ENCODE data around the gene ADAMTS12.

The ADAMTS12 gene

DNA sequence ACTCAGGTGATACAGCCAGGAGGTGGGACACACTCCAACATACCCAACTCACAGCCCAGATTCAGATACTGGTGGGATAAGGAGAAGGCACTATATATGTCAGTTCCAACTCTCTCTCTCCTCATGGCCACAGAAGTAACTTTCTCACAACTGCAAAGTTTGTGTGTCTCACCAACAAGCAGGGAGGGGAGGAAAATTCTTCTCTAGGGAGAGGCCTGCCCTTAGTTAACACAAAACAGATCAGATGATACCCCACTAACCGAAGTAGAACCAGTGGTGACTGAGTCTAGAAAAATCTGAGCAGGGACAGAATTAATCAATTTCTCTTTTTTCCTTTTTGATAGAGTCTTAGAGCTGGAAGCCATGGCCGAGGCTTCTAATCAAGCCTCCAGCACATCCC lies 133.1 kb downstream of the ADAMTS12 start:
- H3K36me3 Mint-ChIP-seq (ENCODE audit: low read depth) = no peaks in the 10 kb centered on the region
- H3K4me3 Mint-ChIP-seq = no peak overlapping the region
- no peak for DNase-seq
- H3K9me3 Mint-ChIP-seq = no peaks in the 10 kb centered on the region
- TF ChIP-seq, protein P1, sequence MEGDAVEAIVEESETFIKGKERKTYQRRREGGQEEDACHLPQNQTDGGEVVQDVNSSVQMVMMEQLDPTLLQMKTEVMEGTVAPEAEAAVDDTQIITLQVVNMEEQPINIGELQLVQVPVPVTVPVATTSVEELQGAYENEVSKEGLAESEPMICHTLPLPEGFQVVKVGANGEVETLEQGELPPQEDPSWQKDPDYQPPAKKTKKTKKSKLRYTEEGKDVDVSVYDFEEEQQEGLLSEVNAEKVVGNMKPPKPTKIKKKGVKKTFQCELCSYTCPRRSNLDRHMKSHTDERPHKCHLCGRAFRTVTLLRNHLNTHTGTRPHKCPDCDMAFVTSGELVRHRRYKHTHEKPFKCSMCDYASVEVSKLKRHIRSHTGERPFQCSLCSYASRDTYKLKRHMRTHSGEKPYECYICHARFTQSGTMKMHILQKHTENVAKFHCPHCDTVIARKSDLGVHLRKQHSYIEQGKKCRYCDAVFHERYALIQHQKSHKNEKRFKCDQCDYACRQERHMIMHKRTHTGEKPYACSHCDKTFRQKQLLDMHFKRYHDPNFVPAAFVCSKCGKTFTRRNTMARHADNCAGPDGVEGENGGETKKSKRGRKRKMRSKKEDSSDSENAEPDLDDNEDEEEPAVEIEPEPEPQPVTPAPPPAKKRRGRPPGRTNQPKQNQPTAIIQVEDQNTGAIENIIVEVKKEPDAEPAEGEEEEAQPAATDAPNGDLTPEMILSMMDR (IDR thresholded peaks at IDR 0.05) = no peak
- peaks cover 48% of the 10 kb centered on the region for H3K4me1 Mint-ChIP-seq
- H3K27me3 Mint-ChIP-seq (ENCODE audit: low read depth, poor library complexity) = peaks cover 16% of the 10 kb centered on the region
- H3K27ac Mint-ChIP-seq = no peak overlapping the region

DNA sequence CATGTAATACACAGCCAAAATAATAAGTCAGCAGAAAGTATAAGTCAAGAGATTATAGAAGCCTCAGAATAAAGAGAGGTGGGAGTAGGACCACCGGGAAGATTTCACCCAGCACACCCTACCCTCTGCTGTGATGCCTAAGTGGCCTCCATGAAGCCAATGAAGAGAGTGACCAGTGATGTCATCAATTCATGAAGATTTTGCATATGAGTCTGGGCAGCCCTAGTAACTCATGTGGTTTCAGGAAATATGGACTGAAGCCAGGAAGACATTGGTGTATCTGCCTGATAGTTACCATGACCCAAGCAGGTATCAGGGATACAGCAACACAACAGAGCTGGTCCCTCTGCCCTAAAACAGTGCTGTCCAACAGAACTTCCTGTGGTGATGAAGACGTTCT lies 135.3 kb downstream of the ADAMTS12 start:
- no peaks in the 10 kb centered on the region for H3K9me3 Mint-ChIP-seq
- peaks cover 19% of the 10 kb centered on the region for H3K27me3 Mint-ChIP-seq (ENCODE audit: low read depth, poor library complexity)
- H3K36me3 Mint-ChIP-seq (ENCODE audit: low read depth) = no peaks in the 10 kb centered on the region
- no peak overlapping the region for H3K4me3 Mint-ChIP-seq
- peaks cover 32% of the 10 kb centered on the region for H3K4me1 Mint-ChIP-seq
- H3K27ac Mint-ChIP-seq = no peak overlapping the region
- TF ChIP-seq, protein P1 (IDR thresholded peaks at IDR 0.05) = no peak
- no peak for DNase-seq

DNA sequence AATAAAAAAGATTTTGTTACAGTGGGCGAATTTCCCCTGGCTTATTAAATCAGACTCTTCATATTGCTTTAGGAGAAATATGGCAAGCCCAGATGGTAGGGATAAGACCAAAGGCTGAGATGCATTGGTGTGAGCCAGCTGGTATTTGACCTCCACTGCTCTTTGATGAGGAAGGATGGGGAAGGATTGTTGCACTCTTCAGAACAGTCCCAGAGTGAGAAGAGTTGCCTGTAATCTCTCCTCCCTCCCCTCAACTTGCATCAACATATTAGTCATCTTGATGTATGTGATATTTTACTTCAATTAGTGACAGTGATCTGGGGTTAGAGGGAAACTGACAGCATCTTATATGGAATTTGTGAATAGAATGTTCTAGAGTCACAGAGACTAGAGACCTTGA lies 136.6 kb downstream of the ADAMTS12 start:
- no peak for DNase-seq
- no peak overlapping the region for H3K4me3 Mint-ChIP-seq
- H3K9me3 Mint-ChIP-seq = no peaks in the 10 kb centered on the region
- H3K27me3 Mint-ChIP-seq (ENCODE audit: low read depth, poor library complexity) = peaks cover 19% of the 10 kb centered on the region
- H3K4me1 Mint-ChIP-seq = peaks cover 19% of the 10 kb centered on the region
- no peak overlapping the region for H3K27ac Mint-ChIP-seq
- TF ChIP-seq, protein P1 (IDR thresholded peaks at IDR 0.05) = no peak
- no peaks in the 10 kb centered on the region for H3K36me3 Mint-ChIP-seq (ENCODE audit: low read depth)

DNA sequence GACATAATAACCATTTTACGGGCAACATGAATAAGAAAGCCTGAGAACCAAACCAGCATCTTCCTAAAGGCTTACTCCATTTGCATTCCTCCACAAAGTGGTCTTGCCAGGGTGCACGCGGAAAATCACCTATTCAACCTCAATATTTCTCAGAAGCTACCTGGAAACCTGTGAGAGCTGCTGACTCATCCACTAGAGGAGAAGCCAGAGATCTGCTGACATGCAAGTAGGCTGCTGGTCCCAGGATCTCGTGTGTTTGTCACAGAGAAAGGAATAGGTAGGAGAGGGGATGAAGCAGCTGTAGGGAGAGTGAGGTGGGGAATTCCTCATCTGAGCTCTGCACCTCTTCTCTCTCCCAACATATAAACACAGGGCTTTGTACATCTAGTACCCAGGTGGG lies 138.1 kb downstream of the ADAMTS12 start:
- H3K9me3 Mint-ChIP-seq = no peaks in the 10 kb centered on the region
- H3K4me1 Mint-ChIP-seq = peaks cover 6% of the 10 kb centered on the region
- peaks cover 14% of the 10 kb centered on the region for H3K27me3 Mint-ChIP-seq (ENCODE audit: low read depth, poor library complexity)
- no peaks in the 10 kb centered on the region for H3K36me3 Mint-ChIP-seq (ENCODE audit: low read depth)
- DNase-seq = no peak
- H3K27ac Mint-ChIP-seq = no peak overlapping the region
- H3K4me3 Mint-ChIP-seq = no peak overlapping the region
- TF ChIP-seq, protein P1 (IDR thresholded peaks at IDR 0.05) = no peak

DNA sequence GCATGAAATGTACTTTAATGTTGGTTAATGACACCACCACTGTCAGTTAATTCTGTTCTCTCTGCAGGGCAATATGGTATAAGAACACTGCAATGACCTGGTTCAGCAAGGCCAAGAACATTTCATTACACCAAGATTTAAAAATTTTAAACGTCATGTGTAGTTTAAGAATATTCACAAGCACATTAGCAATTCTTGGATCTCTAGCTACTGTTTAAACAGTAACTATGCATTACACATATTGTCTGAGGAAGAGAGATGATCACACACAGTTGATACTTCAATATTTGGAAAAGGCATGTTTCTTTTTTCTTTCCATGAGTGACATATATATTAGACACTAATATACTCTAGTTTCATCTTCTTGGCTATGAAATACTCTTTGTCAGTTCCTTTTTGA lies 143.0 kb downstream of the ADAMTS12 start:
- H3K4me1 Mint-ChIP-seq = no peaks in the 10 kb centered on the region
- no peak overlapping the region for H3K4me3 Mint-ChIP-seq
- no peaks in the 10 kb centered on the region for H3K36me3 Mint-ChIP-seq (ENCODE audit: low read depth)
- H3K27me3 Mint-ChIP-seq (ENCODE audit: low read depth, poor library complexity) = peaks cover 4% of the 10 kb centered on the region
- H3K27ac Mint-ChIP-seq = no peak overlapping the region
- TF ChIP-seq, protein P1 (IDR thresholded peaks at IDR 0.05) = no peak
- no peak for DNase-seq
- H3K9me3 Mint-ChIP-seq = no peaks in the 10 kb centered on the region

DNA sequence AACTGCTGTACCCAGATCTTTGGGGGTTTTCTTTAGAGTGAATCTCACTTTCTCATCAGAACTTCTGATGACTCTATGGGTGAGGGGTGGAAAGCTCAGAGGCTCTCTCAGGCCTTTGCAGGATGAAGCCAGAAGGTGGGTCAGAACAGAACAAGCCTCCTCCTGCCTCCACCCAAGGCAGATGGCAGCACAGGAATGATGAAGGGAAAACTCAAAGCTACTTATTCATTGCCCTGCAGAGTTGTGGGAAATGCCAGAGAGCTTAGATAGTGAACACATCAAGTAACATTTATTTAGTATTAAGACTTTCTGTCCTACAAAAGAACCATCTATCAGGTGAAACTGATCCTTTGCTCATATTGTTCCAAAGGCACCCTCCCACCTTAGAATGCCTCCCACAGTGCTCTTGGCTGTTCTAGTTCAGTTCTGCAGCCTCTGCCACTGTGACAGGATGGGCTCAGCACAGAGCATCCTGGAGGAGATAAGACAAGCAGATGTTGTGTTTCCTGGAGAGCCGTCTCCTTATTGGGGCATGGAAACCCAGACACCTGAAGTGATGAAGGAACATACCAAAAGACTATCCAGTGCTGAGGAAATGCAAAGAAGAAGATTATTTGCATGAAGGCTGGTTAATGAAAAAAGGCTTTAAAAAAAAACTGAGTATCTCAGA lies 146.6 kb downstream of the ADAMTS12 start:
- no peaks in the 10 kb centered on the region for H3K36me3 Mint-ChIP-seq (ENCODE audit: low read depth)
- TF ChIP-seq, protein P1 (IDR thresholded peaks at IDR 0.05) = no peak
- no peaks in the 10 kb centered on the region for H3K4me1 Mint-ChIP-seq
- H3K27ac Mint-ChIP-seq = no peak overlapping the region
- DNase-seq = no peak
- no peak overlapping the region for H3K4me3 Mint-ChIP-seq
- H3K27me3 Mint-ChIP-seq (ENCODE audit: low read depth, poor library complexity) = peaks cover 8% of the 10 kb centered on the region
- H3K9me3 Mint-ChIP-seq = no peaks in the 10 kb centered on the region
